Transverse colon (tissue), 4 donors: ENCODE results near the gene LRFN2.

ENCODE experiments used
- EP300 ChIP-seq: sonication (generic); formaldehyde crosslinking; IDR thresholded peaks from one replicate; pipeline ENCODE4 v1.6.1; 2017; ENCODE audit warnings: antibody characterized with exemption, low read depth
- POLR2A ChIP-seq: fragments of 450-650 bp; IDR thresholded peaks from one replicate; pipeline ENCODE4 v1.6.1; 2016; ENCODE audit warnings: antibody characterized with exemption, mild to moderate bottlenecking, moderate library complexity
- POLR2AphosphoS5 ChIP-seq, 3 donors: sonication (generic); formaldehyde crosslinking; IDR thresholded peaks; one replicate each; pipeline ENCODE4 v1.6.1; 2016; ENCODE audit warnings: antibody characterized with exemption in 3 of 3
- TF ChIP-seq, protein P1 (sequence below), 5 experiments: fragments of 200-600 bp in 3 of 5; fragments of 450-650 bp in 2 of 5; sonication (generic) in 3 of 5; IDR thresholded peaks; 1 replicate in 2 of 5; 2 replicates in 3 of 5; pipeline ENCODE4 v1.5.1; 2016 to 2017; ENCODE audit warnings: antibody characterized with exemption in 5 of 5, inconsistent platforms in 3 of 5, mild to moderate bottlenecking in 2 of 5, moderate library complexity in 1 of 5

GRCh38 chr6:40442591-40442990 lies 144.6 kb downstream of the LRFN2 start:
- TF ChIP-seq, protein P1, sequence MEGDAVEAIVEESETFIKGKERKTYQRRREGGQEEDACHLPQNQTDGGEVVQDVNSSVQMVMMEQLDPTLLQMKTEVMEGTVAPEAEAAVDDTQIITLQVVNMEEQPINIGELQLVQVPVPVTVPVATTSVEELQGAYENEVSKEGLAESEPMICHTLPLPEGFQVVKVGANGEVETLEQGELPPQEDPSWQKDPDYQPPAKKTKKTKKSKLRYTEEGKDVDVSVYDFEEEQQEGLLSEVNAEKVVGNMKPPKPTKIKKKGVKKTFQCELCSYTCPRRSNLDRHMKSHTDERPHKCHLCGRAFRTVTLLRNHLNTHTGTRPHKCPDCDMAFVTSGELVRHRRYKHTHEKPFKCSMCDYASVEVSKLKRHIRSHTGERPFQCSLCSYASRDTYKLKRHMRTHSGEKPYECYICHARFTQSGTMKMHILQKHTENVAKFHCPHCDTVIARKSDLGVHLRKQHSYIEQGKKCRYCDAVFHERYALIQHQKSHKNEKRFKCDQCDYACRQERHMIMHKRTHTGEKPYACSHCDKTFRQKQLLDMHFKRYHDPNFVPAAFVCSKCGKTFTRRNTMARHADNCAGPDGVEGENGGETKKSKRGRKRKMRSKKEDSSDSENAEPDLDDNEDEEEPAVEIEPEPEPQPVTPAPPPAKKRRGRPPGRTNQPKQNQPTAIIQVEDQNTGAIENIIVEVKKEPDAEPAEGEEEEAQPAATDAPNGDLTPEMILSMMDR (IDR thresholded peaks at IDR 0.05): no peak
- TF ChIP-seq POLR2A (no peak), POLR2AphosphoS5 (IDR thresholded peaks at IDR 0.05) (no peak), EP300 (no peak)
